Right lobe of liver (tissue), 6 donors: ENCODE data around the gene ZBTB16. TPM values are rescaled to one million over a fixed set of nuclear protein-coding genes. Genes with fewer than 3 reads are reported as not detected.

Experiments used
- ATAC-seq, 4 donors: fragments of 200-7000 bp; cut with Tn5 transposase; one replicate each; pipeline ENCODE4 v1.9.1; 2020; ENCODE audit warnings: mild to moderate bottlenecking in 4 of 4, moderate library complexity in 4 of 4
- DNase-seq, 3 donors: peaks; one replicate each; pipeline ENCODE4 v3.0.0-alpha.2; 2020
- H3K27ac ChIP-seq, 3 donors: fragments of 200-600 bp; one replicate each; pipeline ENCODE4 v1.8.0; 2022
- H3K27me3 ChIP-seq, 2 donors: fragments of 200-600 bp; one replicate each; pipeline ENCODE4 v1.8.0; 2022
- H3K36me3 ChIP-seq, 4 donors: fragments of 200-600 bp; sonication (generic) in 1 of 4; one replicate each; pipeline versions ENCODE4 v1.5.1 to v1.8.0; 2017 to 2022; ENCODE audit warnings: control low read depth in 1 of 4
- H3K4me1 ChIP-seq, 4 donors: fragments of 200-600 bp; sonication (generic) in 1 of 4; one replicate each; pipeline versions ENCODE4 v1.5.1 to v1.8.0; 2017 to 2022; ENCODE audit warnings: control low read depth in 1 of 4
- H3K4me3 ChIP-seq, 3 donors: fragments of 200-600 bp; one replicate each; pipeline ENCODE4 v1.8.0; 2022
- H3K9me3 ChIP-seq, 4 donors: fragments of 200-600 bp; sonication (generic) in 1 of 4; one replicate each; pipeline versions ENCODE4 v1.5.1 to v1.8.0; 2017 to 2022; ENCODE audit warnings: control low read depth in 1 of 4
- POLR2A ChIP-seq: fragments of 450-650 bp; IDR thresholded peaks from one replicate; pipeline ENCODE4 v1.6.1; 2017; ENCODE audit warnings: antibody characterized with exemption, mild to moderate bottlenecking
- WGBS: methylation state at CpG from one replicate; pipeline ENCODE4 v1.1.6; 2018; ENCODE audit warnings: low coverage, low lambda C conversion rate; ENCODE audit not compliant: insufficient coverage; ENCODE audit errors: missing lambda C conversion rate; 5-methylcytosine and 5-hydroxymethylcytosine counted together
- intact Hi-C, 2 donors: fragments of 100-400 bp; cut with DNase I; formaldehyde crosslinking; loops; one replicate each; pipeline versions ENCODE4 v1.11.2 to v1.14.1; 2022
- total RNA-seq, 6 experiments: library from RNA; depleted of rRNA in 2 of 6; stranded (reverse); fragments of >200 nt in 2 of 6; fragmentation: NEBNext Ultra II Directional in 3 of 6; extraction: Animal tissue kit (Norgen Biotek cat#: 25700) in 3 of 6; gene quantifications; one replicate each; pipeline versions ENCODE4 v1.1.0 to v1.2.4, GENCODE V29; 2016 to 2023
- TF ChIP-seq, protein P1 (sequence below), 4 donors: fragments of 200-600 bp in 3 of 4; fragments of 450-650 bp in 1 of 4; IDR thresholded peaks; one replicate each; pipeline versions ENCODE4 v1.5.1 to v1.8.0; 2016 to 2022; ENCODE audit warnings: antibody characterized with exemption in 4 of 4, mild to moderate bottlenecking in 2 of 4
- donor health status: DM: no; HTN: yes; CAD: no.
- donor health status: DM: no; HTN: no; CAD: no.
- donor health status: DM: no; HTN: no; CAD: no.
- donor health status: DM: no; HTN: yes; CAD: no.
- donor health status: DM: no; HTN: yes; CAD: no.

ZBTB16 gene
- total RNA-seq, 6 experiments from 2014 or later, result 13.1 to 205 (median 52.2) TPM

DNA sequence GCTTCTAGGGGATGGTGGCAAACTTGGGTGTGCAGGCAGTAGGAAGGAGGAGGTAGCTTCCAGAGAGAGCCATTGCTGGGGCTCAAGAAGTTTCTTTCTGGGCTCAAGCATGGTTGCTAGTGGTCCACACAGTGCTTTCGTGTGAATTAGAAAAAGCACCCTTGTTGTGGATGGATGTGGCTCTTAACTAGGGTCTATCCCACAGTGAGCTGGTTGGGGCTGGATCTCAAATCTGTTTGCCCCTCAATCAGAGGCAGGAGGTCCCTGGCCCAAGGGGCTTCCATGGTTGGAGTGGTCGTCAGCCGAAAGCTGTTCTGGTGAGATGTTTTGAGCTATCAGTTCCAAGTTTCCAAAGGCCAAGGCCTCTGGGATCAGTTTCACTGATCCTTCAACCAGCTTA, 35.0 kb downstream of the ZBTB16 start:
- H3K27me3 ChIP-seq, result no peaks in the 10 kb centered on the region
- TF ChIP-seq POLR2A, result no peak
- TF ChIP-seq, protein P1, sequence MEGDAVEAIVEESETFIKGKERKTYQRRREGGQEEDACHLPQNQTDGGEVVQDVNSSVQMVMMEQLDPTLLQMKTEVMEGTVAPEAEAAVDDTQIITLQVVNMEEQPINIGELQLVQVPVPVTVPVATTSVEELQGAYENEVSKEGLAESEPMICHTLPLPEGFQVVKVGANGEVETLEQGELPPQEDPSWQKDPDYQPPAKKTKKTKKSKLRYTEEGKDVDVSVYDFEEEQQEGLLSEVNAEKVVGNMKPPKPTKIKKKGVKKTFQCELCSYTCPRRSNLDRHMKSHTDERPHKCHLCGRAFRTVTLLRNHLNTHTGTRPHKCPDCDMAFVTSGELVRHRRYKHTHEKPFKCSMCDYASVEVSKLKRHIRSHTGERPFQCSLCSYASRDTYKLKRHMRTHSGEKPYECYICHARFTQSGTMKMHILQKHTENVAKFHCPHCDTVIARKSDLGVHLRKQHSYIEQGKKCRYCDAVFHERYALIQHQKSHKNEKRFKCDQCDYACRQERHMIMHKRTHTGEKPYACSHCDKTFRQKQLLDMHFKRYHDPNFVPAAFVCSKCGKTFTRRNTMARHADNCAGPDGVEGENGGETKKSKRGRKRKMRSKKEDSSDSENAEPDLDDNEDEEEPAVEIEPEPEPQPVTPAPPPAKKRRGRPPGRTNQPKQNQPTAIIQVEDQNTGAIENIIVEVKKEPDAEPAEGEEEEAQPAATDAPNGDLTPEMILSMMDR (IDR thresholded peaks at IDR 0.05), result no peak
- H3K36me3 ChIP-seq, result peaks cover 0 to 3% (median 0%) of the 10 kb centered on the region in 4 donors
- H3K4me1 ChIP-seq, result peaks cover 0 to 91% (median 28%) of the 10 kb centered on the region in 4 donors
- WGBS, result 80% methylated on average over 1 of the region's 3 CpGs
- no peak for ATAC-seq
- H3K9me3 ChIP-seq, result no peaks in the 10 kb centered on the region
- H3K27ac ChIP-seq, result peak overlapping the region in 1 of 3 donors; percentile 31
- H3K4me3 ChIP-seq, result no peak overlapping the region
- intact Hi-C loops, result no loop called here
- DNase-seq, result peak in 1 of 3 donors; percentile 36

DNA sequence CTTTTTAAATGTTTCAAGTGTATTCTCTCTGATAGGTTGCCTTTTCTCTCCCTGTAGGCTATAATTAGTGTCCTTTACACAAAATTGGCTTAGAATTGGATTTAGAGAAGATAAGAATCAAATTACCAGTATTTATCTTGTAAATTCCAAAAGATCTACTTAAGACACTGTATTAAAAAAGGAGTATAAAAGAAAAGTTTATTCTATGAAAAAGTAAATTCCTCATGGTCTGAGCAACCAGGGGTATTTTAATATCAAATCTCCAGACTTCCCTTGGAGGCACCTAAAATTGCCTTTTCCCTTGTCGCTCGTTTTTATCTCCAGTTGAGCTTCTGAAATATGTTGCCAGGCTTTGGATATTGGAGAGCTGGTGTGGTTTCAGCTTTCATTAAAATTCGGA, 36.4 kb downstream of the ZBTB16 start:
- intact Hi-C loops, result no loop called here
- Histone ChIP-seq H3K4me3 (no peak overlapping the region), H3K9me3 (no peaks in the 10 kb centered on the region), H3K36me3 (no peaks in the 10 kb centered on the region), H3K4me1 (peaks cover 0 to 91% (median 28%) of the 10 kb centered on the region in 4 donors), H3K27ac (peak overlapping the region in 1 of 3 donors; percentile 11), H3K27me3 (no peaks in the 10 kb centered on the region)
- WGBS, result 15% methylated on average over 3 of the region's 3 CpGs
- DNase-seq (no peak), ATAC-seq (no peak)
- no peak for TF ChIP-seq POLR2A
- TF ChIP-seq, protein P1 (IDR thresholded peaks at IDR 0.05), result no peak

- TF ChIP-seq, protein P1 (IDR thresholded peaks at IDR 0.05), result no peak
- H3K27ac ChIP-seq, result peak overlapping the region; percentile 3 to 66 (median 59)
- intact Hi-C loops, result no loop called here
- ATAC-seq (no peak), DNase-seq (no peak)
- no peak overlapping the region for H3K4me3 ChIP-seq
- no peaks in the 10 kb centered on the region for H3K9me3 ChIP-seq
- 29% methylated on average over 2 of the region's 2 CpGs for WGBS
- H3K27me3 ChIP-seq, result no peaks in the 10 kb centered on the region
- peaks cover 0 to 91% (median 30%) of the 10 kb centered on the region in 4 donors for H3K4me1 ChIP-seq
- peaks cover 0 to under 1% (median 0%) of the 10 kb centered on the region in 4 donors for H3K36me3 ChIP-seq
Observed at GRCh38 chr11:114097832-114098231, 38.3 kb downstream of the ZBTB16 start.

DNA sequence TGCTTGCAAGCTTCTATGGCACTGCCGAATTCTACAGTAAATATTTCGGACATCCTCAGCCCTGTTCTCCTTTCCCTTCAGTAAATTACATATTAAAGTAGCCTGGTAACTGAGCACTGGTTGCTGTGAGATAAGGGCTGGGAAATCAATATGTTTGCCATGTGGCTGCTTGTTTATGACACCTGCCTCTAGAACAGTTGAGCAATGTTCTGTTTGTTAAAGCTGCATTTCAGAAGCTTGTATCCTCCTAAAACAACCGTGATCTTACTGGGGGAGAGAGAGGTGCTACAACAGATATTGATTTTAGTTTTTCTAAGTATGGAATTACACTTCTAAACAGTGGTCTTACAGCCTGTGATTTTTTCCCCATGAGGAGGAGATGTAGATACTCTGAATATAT, 39.4 kb downstream of the ZBTB16 start:
- H3K27ac ChIP-seq, result peak overlapping the region; percentile 3 to 66 (median 59)
- H3K36me3 ChIP-seq, result peaks cover 0 to 2% (median 0%) of the 10 kb centered on the region in 4 donors
- TF ChIP-seq POLR2A, result peak; percentile 16
- TF ChIP-seq, protein P1 (IDR thresholded peaks at IDR 0.05), result no peak
- 27% methylated on average over 3 of the region's 3 CpGs for WGBS
- H3K27me3 ChIP-seq, result no peaks in the 10 kb centered on the region
- peak overlapping the region in 1 of 3 donors; percentile 1 for H3K4me3 ChIP-seq
- ATAC-seq (peak; percentile 80 to 91 (median 86)), DNase-seq (no peak)
- no peaks in the 10 kb centered on the region for H3K9me3 ChIP-seq
- intact Hi-C loops, result no loop called here
- peaks cover 0 to 92% (median 33%) of the 10 kb centered on the region in 4 donors for H3K4me1 ChIP-seq
